ENCODE results near the gene ABLIM1.

- TF ChIP-seq CTCF (IDR thresholded peaks at IDR 0.05) (no peak), POLR2A (IDR thresholded peaks at IDR 0.05) (no peak)
These were observed 14.9 kb downstream of the ABLIM1 start for GRCh38 chr10:114643158-114643557.
